AG09309 (cell line): Measurements from ENCODE around the gene UBE2E2.
"Not testable (repeated sequence)": the region's sequence is repeated elsewhere in the genome, so short reads cannot be mapped to it uniquely, and the experiment has no call there.

Experiments used
- DNase-seq: peaks from one replicate; pipeline ENCODE4 v3.0.0-alpha.2; 2010; ENCODE audit warnings: low read depth
- H3K4me3 ChIP-seq: 2 replicates; pipeline ENCODE4 v1.5.1; 2011; ENCODE audit warnings: mild to moderate bottlenecking, low read depth, low read length, moderate library complexity; ENCODE audit not compliant: control insufficient read depth
- CTCF ChIP-seq: IDR thresholded peaks from 2 replicates; pipeline ENCODE4 v1.5.1; 2011; ENCODE audit warnings: mild to moderate bottlenecking, low read depth, low read length, inconsistent platforms; ENCODE audit not compliant: insufficient read depth, control insufficient read depth; ENCODE audit errors: missing control alignments

Gene UBE2E2

DNA sequence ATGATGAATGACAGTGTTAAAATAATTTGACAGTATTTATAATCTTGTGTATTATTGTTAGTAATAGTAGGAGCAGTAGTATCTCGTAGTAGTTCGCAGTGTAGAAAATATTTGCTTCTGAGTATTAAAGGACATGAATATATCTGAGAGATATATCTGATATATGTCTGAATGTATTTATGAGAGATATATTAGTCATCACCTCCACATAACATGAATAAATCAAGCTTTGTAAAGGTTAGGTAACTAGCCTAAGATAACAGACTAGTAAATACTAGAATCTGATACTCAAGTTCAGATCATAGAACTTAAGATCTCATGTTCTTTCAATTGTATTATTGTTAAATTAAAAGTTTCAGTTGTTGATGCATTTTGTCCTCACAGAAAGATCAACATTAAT, 130.5 kb downstream of the UBE2E2 start:
- no peak for DNase-seq
- no peak overlapping the region for H3K4me3 ChIP-seq
- TF ChIP-seq CTCF: no peak

DNA sequence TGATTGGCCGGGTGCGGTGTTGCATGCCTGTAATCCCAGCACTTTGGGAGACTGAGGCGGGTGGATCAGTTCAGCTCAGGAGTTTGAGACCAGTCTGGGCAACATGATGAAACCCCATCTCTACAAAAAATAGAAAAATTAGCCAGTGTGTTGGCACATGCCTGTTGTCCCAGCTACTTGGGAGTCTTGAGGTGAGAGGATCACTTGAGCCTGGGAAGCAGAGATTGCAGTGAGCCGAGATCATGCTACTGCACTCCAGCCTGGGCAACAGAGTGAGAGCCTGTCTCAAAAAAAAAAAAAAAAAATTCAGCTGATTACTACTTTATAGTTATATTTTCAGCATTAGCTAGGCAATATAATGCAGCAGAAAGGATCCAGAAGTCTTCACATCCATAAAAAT, 133.7 kb downstream of the UBE2E2 start:
- not testable (repeated sequence) for H3K4me3 ChIP-seq, DNase-seq

- TF ChIP-seq CTCF: no peak
- H3K4me3 ChIP-seq: no peak overlapping the region
Observed at GRCh38 chr3:23341147-23341838, 138.2 kb downstream of the UBE2E2 start.

GRCh38 chr3:23342343-23342742, 139.2 kb downstream of the UBE2E2 start:
- TF ChIP-seq CTCF: no peak
- DNase-seq: no peak
- H3K4me3 ChIP-seq: no peak overlapping the region

More at GRCh38 chr3:23341147-23341838, 138.2 kb downstream of the UBE2E2 start:
- no peak for DNase-seq

- H3K4me3 ChIP-seq: no peak overlapping the region
- no peak for TF ChIP-seq CTCF
- DNase-seq: no peak
Observed at GRCh38 chr3:23343509-23343908, 140.4 kb downstream of the UBE2E2 start.

GRCh38 chr3:23344886-23345285, 141.8 kb downstream of the UBE2E2 start:
- DNase-seq: no peak
- no peak overlapping the region for H3K4me3 ChIP-seq
- no peak for TF ChIP-seq CTCF

GRCh38 chr3:23349444-23349843, 146.3 kb downstream of the UBE2E2 start:
- H3K4me3 ChIP-seq, DNase-seq: not testable (repeated sequence)

GRCh38 chr3:23356169-23356568, 153.0 kb downstream of the UBE2E2 start:
- no peak for TF ChIP-seq CTCF
- H3K4me3 ChIP-seq: no peak overlapping the region
- DNase-seq: no peak
